SH-SY5Y (cell line): ENCODE results near the gene DIP2C.

ENCODE experiments used
- GATA2 ChIP-seq: IDR thresholded peaks from 2 replicates; pipeline ENCODE4 v1.6.1; 2011; ENCODE audit warnings: mild to moderate bottlenecking, low read depth, low read length
- GATA3 ChIP-seq: IDR thresholded peaks from 2 replicates; pipeline ENCODE4 v1.6.1; 2011; ENCODE audit warnings: low read depth, mild to moderate bottlenecking, low read length, moderate library complexity

GRCh38 chr10:556971-557637 lies 132.4 kb downstream of the DIP2C start:
- TF ChIP-seq GATA2 (no peak), GATA3 (no peak)
